Bronchial epithelial cell (primary cell): ENCODE data around the gene SLC41A2. TPM values are rescaled to one million over a fixed set of nuclear protein-coding genes. Genes with fewer than 3 reads are reported as not detected.

Experiments used
- DNase-seq: peaks from one replicate; pipeline ENCODE4 v3.0.0-alpha.2; 2010; ENCODE audit warnings: low read depth
- FAIRE-seq: peaks from 2 replicates; lab custom pipeline; 2011; peaks lifted over from hg19 to GRCh38; lab: Jason Lieb, UNC
- H3K27me3 ChIP-seq: 2 replicates; pipeline ENCODE4 v1.5.1; 2011; ENCODE audit warnings: low read length; ENCODE audit not compliant: control insufficient read depth, insufficient read depth
- H3K36me3 ChIP-seq: 2 replicates; pipeline ENCODE4 v1.5.1; 2011; ENCODE audit warnings: low read length; ENCODE audit not compliant: control insufficient read depth, insufficient read depth
- H3K4me3 ChIP-seq: 2 replicates; pipeline ENCODE4 v1.5.1; 2011; ENCODE audit warnings: mild to moderate bottlenecking, low read depth, low read length, control low read depth
- CTCF ChIP-seq: IDR thresholded peaks from 2 replicates; pipeline ENCODE4 v1.5.1; 2011; ENCODE audit warnings: mild to moderate bottlenecking, moderate library complexity, low read length, control low read depth, inconsistent platforms; ENCODE audit not compliant: insufficient read depth, severe bottlenecking
- total RNA-seq: library from RNA; depleted of rRNA; stranded (reverse); fragments of >200 nt; gene quantifications from 2 replicates; pipeline ENCODE4 v1.2.1, GENCODE V29; 2014

SLC41A2 gene
- total RNA-seq, 1 donor from 2014 or later = 2.4 TPM

GRCh38 chr12:104930388-104931326 lies 27.4 kb downstream of the SLC41A2 start:
- Histone ChIP-seq H3K4me3 (no peak overlapping the region), H3K27me3 (no peaks in the 10 kb centered on the region), H3K36me3 (no peaks in the 10 kb centered on the region)
- DNase-seq (peak; percentile 66), FAIRE-seq (no peak)
- TF ChIP-seq CTCF = no peak

- H3K36me3 ChIP-seq = no peaks in the 10 kb centered on the region
- DNase-seq (no peak), FAIRE-seq (no peak)
- no peak overlapping the region for H3K4me3 ChIP-seq
- H3K27me3 ChIP-seq = no peaks in the 10 kb centered on the region
- TF ChIP-seq CTCF = no peak
These were observed 28.1 kb downstream of the SLC41A2 start for GRCh38 chr12:104929977-104930376.

- FAIRE-seq = no peak
- no peak for TF ChIP-seq CTCF
- no peaks in the 10 kb centered on the region for H3K27me3 ChIP-seq
These were observed 28.7 kb downstream of the SLC41A2 start for GRCh38 chr12:104929368-104929767.

GRCh38 chr12:104928036-104928745 lies 29.9 kb downstream of the SLC41A2 start:
- FAIRE-seq (no peak), DNase-seq (no peak)
- H3K4me3 ChIP-seq = no peak overlapping the region
- no peaks in the 10 kb centered on the region for H3K27me3 ChIP-seq
- no peak for TF ChIP-seq CTCF
- no peaks in the 10 kb centered on the region for H3K36me3 ChIP-seq

More at GRCh38 chr12:104929368-104929767, 28.7 kb downstream of the SLC41A2 start:
- Histone ChIP-seq H3K36me3 (no peaks in the 10 kb centered on the region), H3K4me3 (no peak overlapping the region)
- DNase-seq = no peak

GRCh38 chr12:104925501-104925900 lies 32.6 kb downstream of the SLC41A2 start:
- no peaks in the 10 kb centered on the region for H3K36me3 ChIP-seq
- H3K27me3 ChIP-seq = no peaks in the 10 kb centered on the region
- no peak for FAIRE-seq
- no peak for TF ChIP-seq CTCF
- H3K4me3 ChIP-seq = no peak overlapping the region
- DNase-seq = no peak
